SKM-1 treated with dmso at 0.1 percent for 144 hours (cell line): ENCODE measurements around the gene PLXDC2.

Source experiments
- DNase-seq: peaks from one replicate; lab custom pipeline; 2025; ENCODE audit not compliant: unreplicated experiment; lab: John Stamatoyannopoulos, UW

The PLXDC2 gene

DNA sequence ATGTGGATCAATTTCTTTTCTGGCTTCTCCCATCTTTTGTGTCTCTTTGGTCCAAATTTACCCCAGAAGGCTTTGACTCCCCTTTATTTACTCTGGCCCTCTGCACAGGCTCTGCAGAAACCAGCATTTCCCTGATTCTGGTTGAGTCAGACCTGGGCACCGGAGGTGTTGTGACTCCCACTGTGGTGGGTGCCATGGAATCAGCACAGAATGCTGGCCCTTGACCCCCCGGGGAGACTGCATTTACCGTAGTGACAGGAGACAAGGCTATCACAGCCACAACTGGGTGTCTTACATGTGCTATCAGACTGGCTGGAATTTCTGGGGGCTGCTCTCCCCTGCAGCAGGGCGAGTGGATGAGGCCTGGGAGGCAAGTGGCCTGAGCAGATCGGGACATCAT is 37.6 kb downstream of the PLXDC2 start:
- DNase-seq, result no peak

- DNase-seq, result no peak
Observed at GRCh38 chr10:19857876-19858275, 41.6 kb downstream of the PLXDC2 start.

GRCh38 chr10:19860107-19860506 is 43.9 kb downstream of the PLXDC2 start:
- no peak for DNase-seq

DNA sequence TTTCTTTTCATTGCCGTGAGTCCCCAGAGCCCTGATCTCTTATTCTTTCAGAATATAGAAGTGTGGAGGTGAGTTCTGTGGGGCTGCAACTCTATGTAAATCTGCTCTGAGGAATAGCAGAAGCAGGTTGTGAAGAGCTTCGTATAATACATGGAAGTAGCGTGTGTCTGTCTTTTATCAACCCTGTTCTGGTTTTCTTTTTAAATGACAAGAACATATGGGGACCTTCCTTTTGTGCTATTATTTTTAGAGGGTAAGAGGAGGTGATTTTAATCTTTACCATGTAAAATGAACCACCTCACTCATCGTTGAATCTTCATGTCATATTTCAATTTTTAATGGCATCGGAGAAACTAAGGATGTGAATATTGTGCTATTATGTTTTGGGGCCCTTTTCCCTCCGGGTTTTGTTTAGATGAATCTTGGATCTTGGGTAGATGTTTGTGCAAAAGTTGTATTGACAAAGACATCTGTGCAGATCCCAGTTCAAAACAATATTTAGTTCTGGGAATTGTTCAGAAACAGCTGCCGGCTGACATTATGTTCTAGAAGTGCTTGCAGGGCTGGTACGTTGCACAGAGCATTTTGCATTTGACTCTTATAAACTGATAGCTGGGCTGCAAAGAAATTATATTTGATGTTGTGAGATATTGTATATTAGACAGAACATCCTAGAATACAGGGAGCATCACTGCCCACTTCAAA is 46.7 kb downstream of the PLXDC2 start:
- DNase-seq, result no peak

GRCh38 chr10:19865676-19866075 is 49.4 kb downstream of the PLXDC2 start:
- DNase-seq, result no peak

DNA sequence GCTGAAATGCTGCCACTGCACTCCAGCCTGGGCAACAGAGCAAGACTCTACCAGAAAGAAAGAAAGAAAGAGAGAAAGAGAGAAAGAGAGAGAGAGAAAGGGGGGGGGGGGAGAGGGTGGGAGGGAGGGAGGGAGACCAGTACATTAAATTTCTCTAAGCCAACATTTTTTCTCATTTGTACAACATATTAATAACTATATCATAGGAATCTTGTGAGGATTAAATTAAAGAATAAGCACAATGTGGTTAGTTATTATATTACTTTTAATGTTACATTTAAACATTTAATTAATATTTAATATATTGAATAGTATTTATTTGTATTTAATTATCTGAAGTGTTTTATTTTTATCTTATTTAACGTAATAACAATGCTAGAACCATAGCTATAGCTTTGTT is 53.1 kb downstream of the PLXDC2 start:
- DNase-seq, result no peak

DNA sequence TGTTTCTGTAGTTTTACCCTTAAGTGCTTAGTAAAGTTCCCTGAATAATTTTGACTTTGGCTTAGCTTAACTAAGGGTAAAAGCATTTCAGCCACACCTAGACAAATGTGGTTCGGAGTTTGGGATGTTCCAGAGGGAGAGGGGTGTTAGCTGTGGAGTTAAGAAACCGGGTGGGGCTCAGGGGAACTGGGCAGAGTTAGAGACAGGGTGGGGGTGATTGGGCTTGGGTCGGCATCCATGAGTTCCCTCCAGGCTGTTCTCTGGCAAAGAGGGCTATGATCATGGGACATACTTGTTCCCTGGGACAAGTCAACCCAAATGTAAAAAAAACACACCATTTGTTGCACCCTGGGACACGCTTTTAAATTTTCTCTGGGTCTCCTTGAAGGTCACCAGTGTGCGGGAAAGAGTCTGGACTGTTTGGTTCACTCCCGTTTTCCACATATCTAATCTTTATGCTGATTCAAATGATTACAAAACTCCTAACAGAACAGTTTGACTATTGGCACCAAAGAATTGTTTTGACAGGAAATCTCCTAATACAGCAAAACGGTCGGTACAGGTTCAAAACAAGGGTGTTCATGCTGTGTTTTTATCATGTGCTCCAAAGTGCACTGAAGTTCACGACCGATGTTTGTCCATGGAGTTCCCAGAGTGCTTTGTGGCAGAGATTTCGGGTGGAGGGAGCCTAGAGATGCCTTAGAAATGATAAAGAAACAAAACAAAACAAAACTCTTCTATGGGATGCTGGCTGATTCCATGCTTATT is 56.5 kb downstream of the PLXDC2 start:
- DNase-seq, result no peak

DNA sequence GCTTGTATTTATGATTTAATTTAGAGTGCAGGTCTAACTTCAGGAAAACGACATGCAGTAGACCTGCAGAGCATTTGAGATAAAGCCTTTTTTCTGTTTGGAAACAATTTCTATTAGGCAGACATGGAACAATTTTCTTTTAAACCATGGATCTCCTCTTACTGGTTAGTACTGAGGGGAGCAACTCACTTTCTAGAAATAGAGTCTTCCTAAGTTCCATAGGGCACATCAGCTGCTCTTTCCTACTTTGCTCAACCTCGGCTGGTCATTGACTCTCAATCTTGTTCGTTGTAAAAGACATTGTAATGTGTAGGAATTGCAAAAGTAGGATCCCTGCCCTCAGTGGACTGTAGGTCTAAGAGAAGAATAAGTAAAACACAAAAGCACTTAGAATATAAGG is 58.0 kb downstream of the PLXDC2 start:
- no peak for DNase-seq

GRCh38 chr10:19874791-19875190 is 58.6 kb downstream of the PLXDC2 start:
- DNase-seq, result no peak

DNA sequence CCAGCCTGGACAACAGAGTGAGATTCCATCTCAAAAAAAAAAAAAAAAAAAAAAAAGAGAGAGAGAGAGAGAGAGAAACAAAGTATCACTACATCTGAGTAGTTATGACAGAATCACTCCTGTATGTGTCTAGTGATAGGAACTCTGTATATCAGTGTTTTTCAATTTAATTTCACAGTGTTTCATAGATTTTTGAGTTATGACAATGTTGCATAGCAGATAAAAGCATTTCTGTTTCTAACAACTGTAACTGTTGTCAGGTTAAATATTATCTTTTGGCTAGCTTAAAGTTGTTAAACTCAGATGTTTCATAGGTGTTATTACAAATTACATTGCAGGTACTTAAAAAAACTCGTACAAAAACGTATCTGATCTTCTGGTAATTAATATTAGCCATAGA is 60.3 kb downstream of the PLXDC2 start:
- no peak for DNase-seq

DNA sequence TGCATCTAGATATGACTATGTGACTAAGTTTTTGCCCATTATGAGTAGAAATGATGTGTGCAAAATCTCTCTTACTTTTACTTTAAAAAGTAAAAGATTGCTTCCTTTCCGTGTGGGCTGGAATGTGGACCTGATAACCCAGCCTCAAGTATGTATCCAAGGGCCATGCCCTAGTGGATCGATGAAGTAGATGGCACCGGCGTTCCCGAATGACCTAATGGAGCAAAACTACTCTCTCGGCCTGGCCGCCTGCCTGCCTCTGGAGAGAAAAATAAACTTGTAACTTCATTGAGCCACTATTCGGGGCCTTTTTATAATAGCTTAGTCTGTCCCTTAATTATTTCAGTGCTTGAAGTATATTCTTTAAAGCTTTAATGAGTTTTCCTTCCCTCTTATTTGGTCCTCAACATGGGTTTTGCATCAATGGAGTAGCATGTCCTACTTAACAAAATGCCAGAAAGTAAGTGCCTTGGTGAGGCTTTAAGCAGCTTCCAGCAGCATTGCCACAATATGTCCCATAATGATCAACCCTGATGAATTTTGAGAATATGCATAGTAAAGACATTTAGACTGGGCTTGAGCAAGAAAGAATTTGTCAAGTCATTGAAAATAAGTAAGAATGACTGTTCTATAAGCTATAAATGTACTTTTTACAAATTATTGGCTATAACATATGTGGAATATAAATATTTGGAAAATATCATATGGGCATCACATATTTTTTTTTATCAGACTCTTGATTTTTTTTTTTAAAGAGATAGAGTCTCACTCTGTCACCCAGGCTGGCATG is 61.4 kb downstream of the PLXDC2 start:
- no peak for DNase-seq

GRCh38 chr10:19882621-19883020 is 66.4 kb downstream of the PLXDC2 start:
- DNase-seq, result no peak

GRCh38 chr10:19888061-19888660 is 71.9 kb downstream of the PLXDC2 start:
- no peak for DNase-seq

DNA sequence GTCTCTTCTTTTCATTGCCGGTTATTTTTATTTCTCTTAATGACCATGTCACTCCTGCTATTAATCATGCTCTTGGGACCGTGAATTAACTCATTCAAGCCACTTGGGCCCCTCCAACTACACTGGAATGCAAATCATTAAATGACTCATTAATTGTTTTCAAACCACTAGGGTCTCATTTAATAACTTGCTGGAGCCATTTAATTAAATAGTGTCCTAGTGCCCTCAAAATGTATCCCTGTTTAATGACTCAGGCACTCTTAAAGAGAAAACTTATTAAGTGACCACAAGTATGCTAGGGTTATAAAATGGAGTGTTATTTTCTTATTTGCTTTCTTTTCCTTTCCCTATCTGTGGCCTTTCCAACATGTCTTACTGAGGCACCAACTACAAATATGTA is 73.0 kb downstream of the PLXDC2 start:
- no peak for DNase-seq

DNA sequence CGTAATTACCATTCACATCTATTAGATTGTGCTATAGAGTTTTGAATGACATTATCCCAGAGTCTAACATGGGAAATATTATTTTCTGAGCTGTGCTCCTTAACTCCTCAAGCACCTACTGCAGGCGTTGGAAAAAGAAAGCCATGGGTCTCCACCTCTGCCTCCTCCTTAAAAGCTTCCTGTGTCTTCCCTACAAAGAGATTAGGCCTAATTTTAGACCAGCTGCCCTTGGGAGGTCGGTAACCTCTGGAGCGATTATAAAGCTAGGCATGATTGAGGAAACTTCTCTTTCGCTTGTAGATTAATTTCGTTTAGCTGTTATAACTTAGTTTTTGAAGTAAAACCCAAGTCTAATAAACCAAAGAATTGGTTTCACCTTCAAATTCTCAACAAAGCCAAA is 75.2 kb downstream of the PLXDC2 start:
- no peak for DNase-seq

DNA sequence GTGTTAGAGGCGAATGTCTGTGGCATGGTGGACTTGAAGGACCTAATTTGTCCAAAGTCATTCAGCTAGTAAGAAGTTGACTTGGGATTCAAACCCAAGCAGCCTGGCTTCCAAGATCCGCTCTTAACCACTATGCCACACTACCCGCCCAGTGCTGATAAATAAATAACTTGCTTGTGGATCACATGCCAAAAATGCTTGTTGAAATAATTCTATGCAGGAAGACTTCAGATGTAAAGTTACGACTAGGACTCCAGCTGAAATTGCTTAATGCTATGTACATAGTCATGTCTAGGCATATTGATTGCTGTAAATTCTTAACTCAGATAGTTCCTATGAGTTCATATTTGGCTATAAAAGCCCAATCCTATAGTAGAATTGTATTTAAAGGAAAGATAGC is 76.0 kb downstream of the PLXDC2 start:
- no peak for DNase-seq

- DNase-seq, result no peak
Observed at GRCh38 chr10:19892677-19893076, 76.4 kb downstream of the PLXDC2 start.

- DNase-seq, result no peak
Observed at GRCh38 chr10:19895500-19895899, 79.3 kb downstream of the PLXDC2 start.

GRCh38 chr10:19902456-19902855 is 86.2 kb downstream of the PLXDC2 start:
- DNase-seq, result no peak

DNA sequence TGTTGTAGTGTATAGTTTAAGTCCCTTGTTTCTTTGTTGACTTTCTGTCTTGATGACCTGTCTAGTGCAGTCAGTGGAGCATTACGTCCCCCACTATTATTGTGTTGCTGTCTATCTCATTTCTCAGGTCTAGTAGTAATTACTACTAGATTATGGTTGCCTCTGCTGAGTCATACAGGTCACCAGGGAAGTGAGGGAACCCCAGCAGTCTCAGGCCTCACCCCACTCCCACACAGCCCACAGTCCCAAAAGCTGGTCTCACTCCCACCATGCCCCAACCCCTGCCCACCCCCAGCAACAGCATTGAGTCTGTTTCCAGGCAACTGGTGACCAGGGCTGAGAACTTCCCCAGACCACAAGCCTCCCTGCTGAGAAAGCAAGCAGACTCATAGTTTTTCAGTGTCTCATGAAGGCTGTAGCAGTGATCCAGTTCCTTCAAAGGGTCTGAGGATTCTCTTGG is 88.0 kb downstream of the PLXDC2 start:
- DNase-seq, result no peak

DNA sequence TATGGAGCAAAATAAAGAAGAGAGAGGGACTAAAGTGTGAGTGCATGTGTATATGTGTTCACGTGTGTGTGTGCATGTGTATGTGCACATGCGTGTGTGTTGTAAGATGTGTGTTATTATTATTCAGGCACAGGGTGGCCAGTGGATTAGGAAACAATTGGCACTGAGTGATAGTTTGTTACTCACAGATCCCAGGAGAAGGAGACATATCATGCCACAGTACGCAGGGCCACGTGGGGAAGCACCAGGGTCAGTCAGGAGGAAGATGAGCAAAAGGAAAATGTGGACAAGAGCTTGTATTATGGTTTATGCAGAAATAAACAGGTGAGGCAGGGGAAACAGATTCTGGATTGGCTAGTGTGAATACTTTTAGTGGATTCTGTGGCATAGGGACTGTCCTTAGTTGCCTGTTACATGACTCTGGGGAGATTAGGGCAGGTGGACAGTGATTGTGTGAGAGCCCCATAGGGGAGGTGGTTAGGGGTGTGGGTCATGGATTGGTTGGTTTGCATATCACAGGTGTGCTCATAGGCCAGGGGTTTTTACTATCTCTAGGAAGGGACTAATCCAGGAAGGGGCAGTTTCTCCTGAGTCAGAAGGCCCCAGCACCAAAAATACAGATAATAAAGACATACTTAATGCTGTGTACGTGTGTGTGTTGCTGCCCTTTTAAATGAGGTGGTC is 90.0 kb downstream of the PLXDC2 start:
- no peak for DNase-seq
